Tibial artery (tissue), 4 donors: ENCODE results near the gene ZNF557.
A peak's percentile ranks its signal among the peaks of the same experiment; 100 is the strongest.

Source experiments
- DNase-seq, 2 donors: peaks; one replicate each; pipeline ENCODE4 v3.0.0-alpha.2; 2019
- H3K27ac ChIP-seq, 2 donors: fragments of 200-600 bp; sonication (generic) in 1 of 2; 1 replicate in 1 of 2; 2 replicates in 1 of 2; pipeline ENCODE4 v1.5.1; 2018 to 2019; ENCODE audit warnings: mild to moderate bottlenecking in 1 of 2
- H3K27me3 ChIP-seq, 2 donors: fragments of 200-600 bp; sonication (generic) in 1 of 2; one replicate each; pipeline versions ENCODE4 v1.5.1 to v1.6.0; 2016 to 2019
- H3K36me3 ChIP-seq, 3 donors: fragments of 200-600 bp; sonication (generic) in 2 of 3; one replicate each; pipeline ENCODE4 v1.5.1; 2016 to 2019; ENCODE audit warnings: mild to moderate bottlenecking in 2 of 3
- H3K4me1 ChIP-seq, 4 donors: fragments of 200-600 bp; sonication (generic) in 2 of 4; 1 replicate in 3 of 4; 2 replicates in 1 of 4; pipeline ENCODE4 v1.5.1; 2016 to 2019
- H3K4me3 ChIP-seq, 2 donors: fragments of 200-600 bp; sonication (generic) in 1 of 2; 1 replicate in 1 of 2; 2 replicates in 1 of 2; pipeline ENCODE4 v1.5.1; 2018 to 2019; ENCODE audit warnings: mild to moderate bottlenecking in 2 of 2
- H3K9me3 ChIP-seq, 3 donors: fragments of 200-600 bp; sonication (generic) in 1 of 3; one replicate each; pipeline ENCODE4 v1.5.1; 2016 to 2019
- CTCF ChIP-seq, 2 experiments: fragments of 200-600 bp in 1 of 2; fragments of 450-650 bp in 1 of 2; IDR thresholded peaks; one replicate each; pipeline ENCODE4 v1.5.1; 2017 to 2019; ENCODE audit warnings: antibody characterized with exemption in 2 of 2, mild to moderate bottlenecking in 1 of 2, moderate library complexity in 1 of 2
- intact Hi-C: fragments of 100-400 bp; cut with DNase I; formaldehyde crosslinking; loops from one replicate; pipeline ENCODE4 v1.15.0; 2023; ENCODE audit warnings: low total_unique reads

ZNF557 gene

DNA sequence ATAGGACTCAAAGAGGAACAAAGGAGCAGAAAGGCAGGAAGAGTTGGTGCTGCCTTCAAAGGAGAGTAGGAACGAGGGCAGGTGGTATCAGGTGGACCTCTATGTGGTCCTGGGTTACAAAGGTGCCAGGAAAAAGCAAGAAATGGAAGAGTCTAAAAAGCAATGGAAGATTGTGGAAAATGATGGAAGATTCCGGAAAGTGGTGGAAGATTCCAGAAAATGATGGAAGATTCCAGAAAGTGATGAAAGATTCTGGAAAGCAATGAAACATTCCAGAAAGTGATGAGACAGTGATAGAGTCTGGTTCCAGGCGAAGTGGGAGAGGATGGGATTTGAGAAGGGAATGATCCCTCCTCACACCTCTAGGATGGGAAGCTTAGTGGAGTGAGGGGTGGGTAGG lies 55.3 kb downstream of the ZNF557 start:
- peaks cover 82 to 95% (median 89%) of the 10 kb centered on the region in 3 donors for H3K36me3 ChIP-seq
- H3K27ac ChIP-seq, result no peak overlapping the region

GRCh38 chr19:7125221-7125620 lies 55.7 kb downstream of the ZNF557 start:
- no peak for TF ChIP-seq CTCF (IDR thresholded peaks at IDR 0.05)
- Histone ChIP-seq H3K9me3 (peaks cover 0 to 21% (median 18%) of the 10 kb centered on the region in 3 donors), H3K36me3 (peaks cover 82 to 95% (median 90%) of the 10 kb centered on the region in 3 donors), H3K4me3 (no peak overlapping the region), H3K27me3 (no peaks in the 10 kb centered on the region), H3K4me1 (no peaks in the 10 kb centered on the region), H3K27ac (no peak overlapping the region)
- intact Hi-C loops, result no loop called here
- no peak for DNase-seq

More for the DNA sequence above, 55.3 kb downstream of the ZNF557 start:
- Histone ChIP-seq H3K27me3 (no peaks in the 10 kb centered on the region), H3K9me3 (peaks cover 0 to 21% (median 18%) of the 10 kb centered on the region in 3 donors), H3K4me3 (no peak overlapping the region), H3K4me1 (no peaks in the 10 kb centered on the region)
- intact Hi-C loops, result no loop called here
- no peak for TF ChIP-seq CTCF (IDR thresholded peaks at IDR 0.05)
- DNase-seq, result no peak

- Histone ChIP-seq H3K4me1 (no peaks in the 10 kb centered on the region), H3K4me3 (no peak overlapping the region), H3K36me3 (peaks cover 83 to 95% (median 90%) of the 10 kb centered on the region in 3 donors), H3K27me3 (no peaks in the 10 kb centered on the region), H3K27ac (no peak overlapping the region), H3K9me3 (peaks cover 0 to 21% (median 18%) of the 10 kb centered on the region in 3 donors)
- DNase-seq, result no peak
- no peak for TF ChIP-seq CTCF (IDR thresholded peaks at IDR 0.05)
- intact Hi-C loops, result no loop called here
Measured at GRCh38 chr19:7126132-7126531, 56.6 kb downstream of the ZNF557 start.

DNA sequence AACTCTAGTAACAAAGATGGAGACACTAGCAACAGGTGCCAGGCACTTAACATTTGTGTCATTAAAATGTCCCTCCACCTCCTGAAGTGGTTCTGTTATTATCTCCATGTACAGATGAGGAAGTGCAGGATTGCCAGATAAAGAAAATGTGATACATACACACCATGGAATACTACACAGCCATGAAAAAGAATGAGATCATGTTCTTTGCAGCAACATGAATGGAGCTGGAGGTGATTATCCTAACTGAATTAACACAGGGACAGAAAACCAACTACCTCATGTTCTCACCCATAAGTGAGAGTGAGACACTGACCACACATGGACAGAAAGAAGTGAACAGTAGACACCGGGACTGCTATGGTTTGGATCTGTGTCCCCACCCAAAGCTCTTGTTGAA lies 60.5 kb downstream of the ZNF557 start:
- Histone ChIP-seq H3K4me3 (no peak overlapping the region), H3K9me3 (peaks cover 0 to 21% (median 18%) of the 10 kb centered on the region in 3 donors), H3K27ac (no peak overlapping the region), H3K36me3 (peaks cover 70 to 81% (median 75%) of the 10 kb centered on the region in 3 donors), H3K4me1 (peaks cover 0 to 10% (median 0%) of the 10 kb centered on the region in 4 donors), H3K27me3 (no peaks in the 10 kb centered on the region)
- TF ChIP-seq CTCF (IDR thresholded peaks at IDR 0.05), result no peak
- intact Hi-C loops, result no loop called here
- DNase-seq, result no peak

- Histone ChIP-seq H3K36me3 (peaks cover 53 to 71% (median 60%) of the 10 kb centered on the region in 3 donors), H3K9me3 (peaks cover 0 to 3% (median under 1%) of the 10 kb centered on the region in 3 donors), H3K4me3 (no peak overlapping the region), H3K27ac (no peak overlapping the region), H3K4me1 (peaks cover 0 to 14% (median 0%) of the 10 kb centered on the region in 4 donors), H3K27me3 (no peaks in the 10 kb centered on the region)
- no peak for TF ChIP-seq CTCF (IDR thresholded peaks at IDR 0.05)
- intact Hi-C loops, result no loop called here
- DNase-seq, result peak in 1 of 2 donors; percentile 29
Measured at GRCh38 chr19:7132054-7132453, 62.6 kb downstream of the ZNF557 start.

- Histone ChIP-seq H3K4me3 (no peak overlapping the region), H3K4me1 (peaks cover 0 to 14% (median 0%) of the 10 kb centered on the region in 4 donors), H3K36me3 (peaks cover 46 to 64% (median 50%) of the 10 kb centered on the region in 3 donors), H3K9me3 (no peaks in the 10 kb centered on the region), H3K27ac (no peak overlapping the region), H3K27me3 (no peaks in the 10 kb centered on the region)
- intact Hi-C loops, result no loop called here
- no peak for TF ChIP-seq CTCF (IDR thresholded peaks at IDR 0.05)
- peak in 1 of 2 donors; percentile 48 for DNase-seq
Measured at GRCh38 chr19:7137120-7137519, 67.6 kb downstream of the ZNF557 start.
